Effector memory CD8-positive, alpha-beta T cell (primary cell): ENCODE results near the gene FERMT3.

Source experiments
- ATAC-seq: fragments of 150-1000 bp; cut with Tn5 transposase; replicated peaks from 2 replicates; pipeline ENCODE4 v1.10.0; 2021; ENCODE audit warnings: mild to moderate bottlenecking, moderate library complexity
- DNase-seq, 3 experiments: peaks; one replicate each; pipeline ENCODE4 v3.0.0; 2021
- H3K27ac Mint-ChIP-seq, 2 donors: one replicate each; pipeline ENCODE4 v1.8.0; 2022; ENCODE audit warnings: mild to moderate bottlenecking in 2 of 2, mixed read lengths in 2 of 2, moderate library complexity in 2 of 2
- H3K27me3 Mint-ChIP-seq, 2 donors: one replicate each; pipeline ENCODE4 v1.8.0; 2022; ENCODE audit warnings: mixed read lengths in 2 of 2
- H3K36me3 Mint-ChIP-seq: one replicate; pipeline ENCODE4 v1.8.0; 2022; ENCODE audit warnings: mild to moderate bottlenecking, moderate library complexity, mixed read lengths; ENCODE audit not compliant: insufficient read depth
- H3K4me1 Mint-ChIP-seq, 2 donors: one replicate each; pipeline ENCODE4 v1.8.0; 2022; ENCODE audit warnings: low read depth in 2 of 2, mixed read lengths in 2 of 2
- H3K4me3 Mint-ChIP-seq, 2 donors: one replicate each; pipeline ENCODE4 v1.8.0; 2022; ENCODE audit warnings: mild to moderate bottlenecking in 2 of 2, mixed read lengths in 2 of 2, moderate library complexity in 2 of 2
- H3K9me3 Mint-ChIP-seq, 2 donors: one replicate each; pipeline ENCODE4 v1.8.0; 2022; ENCODE audit warnings: mixed read lengths in 2 of 2

The FERMT3 gene

GRCh38 chr11:64265176-64266160 lies 58.9 kb downstream of the FERMT3 start:
- H3K9me3 Mint-ChIP-seq = no peaks in the 10 kb centered on the region

GRCh38 chr11:64266339-64266738 lies 59.8 kb downstream of the FERMT3 start:
- Mint-ChIP-seq H3K9me3 (no peaks in the 10 kb centered on the region), H3K4me1 (peaks cover 18 to 20% of the 10 kb centered on the region in 2 donors)

More at GRCh38 chr11:64265176-64266160, 58.9 kb downstream of the FERMT3 start:
- H3K4me1 Mint-ChIP-seq = peaks cover 18 to 20% of the 10 kb centered on the region in 2 donors
- ATAC-seq (no peak), DNase-seq (no peak)
- peaks cover 21% of the 10 kb centered on the region for H3K36me3 Mint-ChIP-seq
- no peak overlapping the region for H3K27ac Mint-ChIP-seq
- no peak overlapping the region for H3K4me3 Mint-ChIP-seq
- H3K27me3 Mint-ChIP-seq = no peaks in the 10 kb centered on the region

GRCh38 chr11:64267207-64267945 lies 60.9 kb downstream of the FERMT3 start:
- H3K4me1 Mint-ChIP-seq = peaks cover 18 to 24% of the 10 kb centered on the region in 2 donors
- no peaks in the 10 kb centered on the region for H3K9me3 Mint-ChIP-seq
- ATAC-seq (no peak), DNase-seq (no peak)
- H3K4me3 Mint-ChIP-seq = peak overlapping the region in 1 of 2 donors; percentile 97
- no peaks in the 10 kb centered on the region for H3K27me3 Mint-ChIP-seq
- peak overlapping the region in 1 of 2 donors; percentile 98 for H3K27ac Mint-ChIP-seq
- peaks cover 37% of the 10 kb centered on the region for H3K36me3 Mint-ChIP-seq

More at GRCh38 chr11:64266339-64266738, 59.8 kb downstream of the FERMT3 start:
- ATAC-seq (no peak), DNase-seq (no peak)
- peaks cover 29% of the 10 kb centered on the region for H3K36me3 Mint-ChIP-seq
- H3K27me3 Mint-ChIP-seq = no peaks in the 10 kb centered on the region
- peak overlapping the region in 1 of 2 donors; percentile 17 for H3K27ac Mint-ChIP-seq
- no peak overlapping the region for H3K4me3 Mint-ChIP-seq

- H3K27me3 Mint-ChIP-seq = no peaks in the 10 kb centered on the region
- H3K27ac Mint-ChIP-seq = peak overlapping the region; percentile 96 to 98
- H3K4me1 Mint-ChIP-seq = peaks cover 18 to 24% of the 10 kb centered on the region in 2 donors
- H3K4me3 Mint-ChIP-seq = peak overlapping the region; percentile 96 to 97
- no peak for ATAC-seq
- DNase-seq = no peak
- no peaks in the 10 kb centered on the region for H3K9me3 Mint-ChIP-seq
- peaks cover 35% of the 10 kb centered on the region for H3K36me3 Mint-ChIP-seq
Measured at GRCh38 chr11:64268025-64268892, 61.7 kb downstream of the FERMT3 start.

GRCh38 chr11:64268893-64269539 lies 62.5 kb downstream of the FERMT3 start:
- DNase-seq = peak in 1 of 3 experiments; percentile 29
- Mint-ChIP-seq H3K36me3 (peaks cover 37% of the 10 kb centered on the region), H3K27ac (peak overlapping the region; percentile 96 to 98), H3K4me1 (peaks cover 18 to 24% of the 10 kb centered on the region in 2 donors), H3K4me3 (peak overlapping the region; percentile 96 to 97), H3K27me3 (no peaks in the 10 kb centered on the region), H3K9me3 (no peaks in the 10 kb centered on the region)
- no peak for ATAC-seq

GRCh38 chr11:64269540-64270220 lies 63.2 kb downstream of the FERMT3 start:
- Mint-ChIP-seq H3K4me3 (peak overlapping the region; percentile 96 to 97), H3K27me3 (no peaks in the 10 kb centered on the region), H3K4me1 (peaks cover 18 to 24% of the 10 kb centered on the region in 2 donors), H3K27ac (peak overlapping the region; percentile 96 to 98), H3K9me3 (no peaks in the 10 kb centered on the region), H3K36me3 (peaks cover 37% of the 10 kb centered on the region)
- DNase-seq (peak; percentile 96 to 97 (median 97)), ATAC-seq (peak; percentile 75)
